Measurements from ENCODE around the gene TMEM81.

The TMEM81 gene

GRCh38 chr1:205037539-205037938, 46.7 kb downstream of the TMEM81 start:
- no peak for DNase-seq (ENCODE audit: low read depth, low spot score)
